Gastrocnemius medialis (tissue), 4 donors: ENCODE results near the gene USP36. TPM values are rescaled to one million over a fixed set of nuclear protein-coding genes. Genes with fewer than 3 reads are reported as not detected.

Experiments used
- ATAC-seq, 2 donors: fragments of 150-250 bp; one replicate each; pipeline ENCODE4 v1.9.1; 2016
- DNase-seq, 2 donors: peaks; one replicate each; pipeline ENCODE4 v3.0.0-alpha.2; 2019
- H3K27ac ChIP-seq, 4 donors: fragments of 200-600 bp; sonication (generic); 1 replicate in 1 of 4; 2 replicates in 3 of 4; pipeline ENCODE4 v1.5.1; 2016 to 2018; ENCODE audit warnings: mild to moderate bottlenecking in 2 of 4, moderate library complexity in 1 of 4
- H3K27me3 ChIP-seq, 3 donors: fragments of 200-600 bp; sonication (generic) in 2 of 3; 1 replicate in 1 of 3; 2 replicates in 2 of 3; pipeline versions ENCODE4 v1.5.1 to v1.6.0; 2016 to 2019; ENCODE audit warnings: mild to moderate bottlenecking in 1 of 3, moderate library complexity in 1 of 3
- H3K36me3 ChIP-seq, 2 donors: fragments of 200-600 bp; sonication (generic) in 1 of 2; one replicate each; pipeline ENCODE4 v1.5.1; 2017 to 2018
- H3K4me1 ChIP-seq, 2 donors: fragments of 200-600 bp; sonication (generic) in 1 of 2; one replicate each; pipeline ENCODE4 v1.5.1; 2016 to 2017; ENCODE audit warnings: mild to moderate bottlenecking in 2 of 2
- H3K4me3 ChIP-seq, 4 donors: fragments of 200-600 bp; sonication (generic) in 3 of 4; 1 replicate in 1 of 4; 2 replicates in 3 of 4; pipeline ENCODE4 v1.5.1; 2016 to 2019; ENCODE audit warnings: mild to moderate bottlenecking in 2 of 4
- H3K9me3 ChIP-seq, 3 donors: fragments of 200-600 bp; sonication (generic) in 2 of 3; 1 replicate in 1 of 3; 2 replicates in 2 of 3; pipeline ENCODE4 v1.5.1; 2016 to 2019
- CTCF ChIP-seq, 5 experiments: fragments of 450-650 bp in 3 of 5; fragments of 200-600 bp in 2 of 5; sonication (generic) in 2 of 5; IDR thresholded peaks in 4 of 5; conservative IDR thresholded peaks in 1 of 5; 1 replicate in 4 of 5; 2 replicates in 1 of 5; pipeline ENCODE4 v1.5.1; 2016 to 2019; ENCODE audit warnings: antibody characterized with exemption in 5 of 5, mild to moderate bottlenecking in 3 of 5, moderate library complexity in 3 of 5
- POLR2A ChIP-seq, 2 donors: fragments of 450-650 bp; IDR thresholded peaks; one replicate each; pipeline ENCODE4 v1.6.1; 2017; ENCODE audit warnings: antibody characterized with exemption in 2 of 2, mild to moderate bottlenecking in 2 of 2, moderate library complexity in 2 of 2
- in situ Hi-C, 4 donors: fragments of 200-750 bp; cut with MboI; loops; one replicate each; pipeline versions ENCODE4 v1.15.0 to v1.8.0; 2017; ENCODE audit warnings: low sequenced_read_pairs in 4 of 4
- intact Hi-C: fragments of 100-400 bp; cut with DNase I; formaldehyde crosslinking; loops from one replicate; pipeline ENCODE4 v1.15.1; 2023; ENCODE audit warnings: low total_unique reads
- total RNA-seq, 4 donors: library from RNA; depleted of rRNA; stranded (reverse); fragments of >200 nt; gene quantifications; one replicate each; pipeline versions ENCODE4 v1.1.0 to v1.2.3, GENCODE V29; 2016

The USP36 gene
- total RNA-seq, 4 donors from 2014 or later, result 15.2 to 21.1 (median 20.0) TPM

GRCh38 chr17:78815696-78816095, 24.9 kb downstream of the USP36 start:
- peaks cover 3 to 9% of the 10 kb centered on the region in 2 donors for H3K4me1 ChIP-seq
- no peak overlapping the region for H3K4me3 ChIP-seq
- TF ChIP-seq CTCF (IDR thresholded peaks at IDR 0.05 in 4 of 5, conservative IDR thresholded peaks at IDR 0.05 in 1 of 5) (no peak), POLR2A (IDR thresholded peaks at IDR 0.05) (no peak)
- peaks cover 0 to 96% of the 10 kb centered on the region in 2 donors for H3K36me3 ChIP-seq
- ATAC-seq (no peak), DNase-seq (no peak)
- H3K9me3 ChIP-seq, result no peaks in the 10 kb centered on the region
- intact Hi-C loops, result no loop called here
- H3K27ac ChIP-seq, result no peak overlapping the region
- in situ Hi-C loops, result loop anchor here in 2 of 4 donors (25.0 kb wide), 1 partner anchor 328 kb away; no protein-coding TSS in a partner anchor
- no peaks in the 10 kb centered on the region for H3K27me3 ChIP-seq

GRCh38 chr17:78812855-78813254, 27.8 kb downstream of the USP36 start:
- H3K27me3 ChIP-seq, result no peaks in the 10 kb centered on the region
- no peak for TF ChIP-seq CTCF (IDR thresholded peaks at IDR 0.05 in 4 of 5, conservative IDR thresholded peaks at IDR 0.05 in 1 of 5)
- TF ChIP-seq POLR2A (IDR thresholded peaks at IDR 0.05), result no peak
- no peaks in the 10 kb centered on the region for H3K9me3 ChIP-seq
- H3K4me1 ChIP-seq, result peaks cover 3 to 9% of the 10 kb centered on the region in 2 donors
- peaks cover 3 to 95% of the 10 kb centered on the region in 2 donors for H3K36me3 ChIP-seq
- no peak for DNase-seq
- in situ Hi-C loops, result loop anchor here in 2 of 4 donors (25.0 kb wide), 1 partner anchor 326 kb away; no protein-coding TSS in a partner anchor
- H3K4me3 ChIP-seq, result no peak overlapping the region
- peak; percentile 61 to 62 for ATAC-seq
- peak overlapping the region in 3 of 4 donors; percentile 45 to 59 (median 49) for H3K27ac ChIP-seq
- intact Hi-C loops, result no loop called here

- TF ChIP-seq CTCF (IDR thresholded peaks at IDR 0.05 in 4 of 5, conservative IDR thresholded peaks at IDR 0.05 in 1 of 5) (no peak), POLR2A (IDR thresholded peaks at IDR 0.05) (no peak)
- Histone ChIP-seq H3K9me3 (no peaks in the 10 kb centered on the region), H3K4me1 (peaks cover 2 to 5% of the 10 kb centered on the region in 2 donors), H3K36me3 (peaks cover 9 to 87% of the 10 kb centered on the region in 2 donors), H3K27me3 (no peaks in the 10 kb centered on the region), H3K4me3 (no peak overlapping the region), H3K27ac (no peak overlapping the region)
- intact Hi-C loops (no loop called here), in situ Hi-C loops (loop anchor here (10.0 to 25.0 kb wide), 2 partner anchors 313 to 321 kb away; no protein-coding TSS in a partner anchor)
- ATAC-seq (no peak), DNase-seq (no peak)
Measured at GRCh38 chr17:78808163-78808562, 32.5 kb downstream of the USP36 start.

GRCh38 chr17:78806451-78806850, 34.2 kb downstream of the USP36 start:
- TF ChIP-seq CTCF (IDR thresholded peaks at IDR 0.05 in 4 of 5, conservative IDR thresholded peaks at IDR 0.05 in 1 of 5), result no peak
- TF ChIP-seq POLR2A (IDR thresholded peaks at IDR 0.05), result no peak
- H3K27me3 ChIP-seq, result no peaks in the 10 kb centered on the region
- H3K4me1 ChIP-seq, result peaks cover 0 to 3% of the 10 kb centered on the region in 2 donors
- no peak overlapping the region for H3K4me3 ChIP-seq
- peak overlapping the region in 2 of 4 donors; percentile 27 to 57 for H3K27ac ChIP-seq
- in situ Hi-C loops, result loop anchor here (10.0 to 25.0 kb wide), 2 partner anchors 312 to 319 kb away; no protein-coding TSS in a partner anchor
- peaks cover 12 to 82% of the 10 kb centered on the region in 2 donors for H3K36me3 ChIP-seq
- ATAC-seq (no peak), DNase-seq (no peak)
- intact Hi-C loops, result no loop called here
- no peaks in the 10 kb centered on the region for H3K9me3 ChIP-seq
